Tongue (tissue), 2 donors: Measurements from ENCODE around the gene PFN3. TPM values are rescaled to one million over a fixed set of nuclear protein-coding genes. Genes with fewer than 3 reads are reported as not detected.
A peak's percentile ranks its signal among the peaks of the same experiment; 100 is the strongest.
"Not testable (repeated sequence)": the region's sequence is repeated elsewhere in the genome, so short reads cannot be mapped to it uniquely, and the experiment has no call there.

Experiments
- DNase-seq: peaks from one replicate; pipeline ENCODE4 v3.0.0-alpha.2; 2015
- total RNA-seq: library from RNA; depleted of rRNA; stranded (reverse); fragments of >200 nt; gene quantifications from one replicate; pipeline ENCODE4 v1.2.3, GENCODE V29; 2014

The PFN3 gene
- total RNA-seq, 1 donor from 2014 or later, result not detected

GRCh38 chr5:177425196-177425800, 24.8 kb upstream of the PFN3 start:
- DNase-seq, result no peak

DNA sequence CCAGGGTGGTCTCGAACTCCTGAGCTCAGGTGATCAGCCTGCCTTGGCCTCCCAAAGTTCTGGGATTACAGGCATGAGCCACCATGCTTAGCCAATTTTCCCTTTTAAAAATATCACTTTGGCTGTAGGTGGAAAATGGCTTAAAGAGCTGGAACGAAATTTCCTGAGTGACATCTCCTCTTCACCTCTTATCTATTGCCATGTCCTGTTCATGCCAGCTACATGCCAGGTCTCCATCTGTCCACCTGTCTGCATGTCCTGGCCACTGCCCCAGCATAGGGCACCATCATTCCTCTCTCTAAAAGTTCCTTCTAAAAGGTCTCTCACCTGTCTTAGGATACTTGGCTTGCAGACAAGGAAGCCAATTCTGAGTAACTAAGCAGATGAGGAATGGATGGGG, 23.2 kb upstream of the PFN3 start:
- no peak for DNase-seq

DNA sequence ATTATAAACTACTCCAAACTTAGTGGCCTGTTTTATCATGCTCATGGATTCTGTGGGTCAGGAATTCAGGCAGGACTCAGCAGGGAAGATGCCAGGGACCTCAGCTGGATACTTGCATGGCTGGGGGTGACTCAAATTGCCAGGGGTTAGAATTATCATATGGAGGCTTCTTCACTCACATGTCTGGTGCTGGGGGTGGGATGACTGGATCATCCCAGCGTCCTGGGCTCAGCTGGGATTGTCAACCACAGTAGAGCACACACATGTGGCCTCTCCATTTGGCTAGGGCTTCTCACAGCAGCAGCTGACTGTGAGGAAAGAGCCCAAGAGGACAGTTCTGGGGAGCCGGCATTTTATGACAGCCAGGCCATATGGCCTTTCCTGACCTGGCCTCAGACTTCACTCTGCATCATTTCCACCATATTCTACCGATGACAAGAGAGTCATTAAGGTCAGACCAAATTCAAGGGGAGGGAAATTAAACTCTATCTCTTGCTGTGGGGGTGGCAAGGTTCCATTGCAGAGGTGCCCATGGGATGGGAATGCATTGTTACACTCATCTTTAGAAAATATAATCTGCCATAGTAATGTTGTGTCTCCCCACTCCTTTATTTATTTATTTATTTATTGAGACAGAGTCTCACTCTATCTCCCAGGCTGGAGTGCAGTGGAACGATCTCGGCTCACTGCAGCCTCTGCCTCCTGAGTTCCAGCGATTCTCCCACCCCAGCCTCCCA, 20.8 kb upstream of the PFN3 start:
- no peak for DNase-seq

DNA sequence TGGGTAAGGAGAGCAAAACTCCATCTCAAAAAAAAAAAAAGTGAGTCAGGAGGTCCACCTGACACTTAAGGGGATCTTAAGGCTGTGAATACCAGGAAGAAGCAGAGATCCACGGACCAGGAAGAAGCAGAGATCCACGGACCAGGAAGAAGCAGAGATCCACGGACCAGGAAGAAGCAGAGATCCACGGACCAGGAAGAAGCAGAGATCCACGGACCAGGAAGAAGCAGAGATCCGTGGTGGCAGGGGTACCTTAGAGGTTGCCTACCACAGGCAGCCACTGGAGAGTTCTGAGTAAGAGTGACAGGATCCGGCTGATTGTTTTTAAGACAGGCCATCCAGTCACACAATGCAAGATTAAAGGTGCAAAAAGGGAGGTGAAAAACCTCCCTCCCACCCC, 20.0 kb upstream of the PFN3 start:
- not testable (repeated sequence) for DNase-seq

DNA sequence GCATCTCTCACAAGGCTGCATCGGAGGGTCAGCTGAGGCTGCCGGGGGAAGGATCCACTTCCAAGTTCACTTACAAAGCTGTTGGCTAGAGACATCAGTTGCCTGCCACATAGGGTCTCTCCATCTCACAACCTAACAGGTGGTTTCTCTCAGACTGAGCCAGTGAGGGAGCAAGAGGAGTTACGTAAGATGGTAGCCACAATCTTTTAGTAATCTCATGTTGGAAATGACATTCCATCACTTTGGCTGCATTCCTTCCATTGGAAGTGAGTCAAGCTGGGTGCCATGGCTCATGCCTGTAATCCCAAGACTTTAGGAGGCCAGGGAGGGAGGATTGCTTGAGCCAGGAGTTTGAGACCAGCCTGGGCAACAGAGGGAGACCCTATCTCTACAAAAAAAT, 18.6 kb upstream of the PFN3 start:
- DNase-seq, result no peak

GRCh38 chr5:177417081-177417480, 16.6 kb upstream of the PFN3 start:
- DNase-seq, result not testable (repeated sequence)

DNA sequence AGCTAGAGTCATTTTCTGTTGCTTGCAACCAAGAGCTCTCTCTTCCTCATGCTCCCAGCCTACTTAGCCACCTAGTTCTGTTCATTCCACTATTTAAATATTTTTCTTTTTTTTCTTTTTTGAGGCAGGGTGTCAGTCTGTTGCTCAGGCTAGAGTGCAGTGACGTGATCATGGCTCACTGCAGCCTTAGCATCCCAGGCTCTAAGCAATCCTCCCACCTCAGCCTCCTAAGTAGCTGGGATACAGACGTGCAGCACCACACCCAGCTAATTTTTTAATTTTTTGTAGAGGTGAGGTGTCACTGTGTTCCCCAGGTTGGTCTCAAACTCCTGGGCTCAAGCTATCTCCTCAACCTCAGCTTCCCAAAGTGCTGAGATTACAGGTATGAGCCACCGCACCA, 14.0 kb upstream of the PFN3 start:
- no peak for DNase-seq

GRCh38 chr5:177412603-177413233, 12.3 kb upstream of the PFN3 start:
- no peak for DNase-seq

- no peak for DNase-seq
Observed at GRCh38 chr5:177410575-177410974, 10.1 kb upstream of the PFN3 start.

DNA sequence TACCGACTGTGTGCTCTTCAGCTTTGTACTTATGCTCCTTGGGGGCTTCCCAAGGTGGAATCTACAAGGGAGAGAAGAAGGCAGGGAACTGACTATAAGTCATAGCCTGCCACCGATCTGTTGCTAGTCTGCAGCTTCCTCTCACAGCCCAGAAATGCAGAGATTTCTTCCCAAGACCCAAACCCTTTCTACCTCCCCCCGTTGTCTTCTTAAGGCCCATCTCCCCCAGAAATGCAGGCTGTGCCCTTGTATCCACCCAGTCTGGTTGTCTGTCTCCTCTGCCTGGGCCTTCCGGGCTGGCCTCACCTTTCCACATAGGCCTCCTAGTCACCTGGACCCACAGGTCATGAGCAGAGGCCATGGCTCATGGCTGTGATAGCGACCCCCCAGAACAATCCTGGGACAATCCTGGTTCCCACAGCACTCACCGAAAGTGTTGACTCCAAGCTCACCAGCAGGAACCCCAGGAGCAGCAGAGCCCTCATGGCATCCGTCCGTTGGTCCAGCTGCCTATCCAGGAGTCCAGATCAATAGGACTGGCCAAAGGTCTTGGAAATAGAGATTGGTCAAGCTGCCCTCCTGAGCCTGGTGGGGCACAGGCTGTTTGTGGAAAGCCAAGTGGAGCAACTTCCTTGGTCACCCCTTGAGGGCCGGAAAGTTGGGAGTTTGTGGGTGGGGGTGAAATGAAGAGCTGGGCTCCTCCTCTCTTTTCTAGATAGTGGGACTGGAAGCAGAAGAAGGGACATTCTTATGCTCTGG, 8.8 kb upstream of the PFN3 start, which contains the start of gene F12:
F12 (minus strand) TSS at position 522 of the 759 bp plus-strand sequence; CDS start at position 485, 37 bp downstream.
- no peak for DNase-seq

DNA sequence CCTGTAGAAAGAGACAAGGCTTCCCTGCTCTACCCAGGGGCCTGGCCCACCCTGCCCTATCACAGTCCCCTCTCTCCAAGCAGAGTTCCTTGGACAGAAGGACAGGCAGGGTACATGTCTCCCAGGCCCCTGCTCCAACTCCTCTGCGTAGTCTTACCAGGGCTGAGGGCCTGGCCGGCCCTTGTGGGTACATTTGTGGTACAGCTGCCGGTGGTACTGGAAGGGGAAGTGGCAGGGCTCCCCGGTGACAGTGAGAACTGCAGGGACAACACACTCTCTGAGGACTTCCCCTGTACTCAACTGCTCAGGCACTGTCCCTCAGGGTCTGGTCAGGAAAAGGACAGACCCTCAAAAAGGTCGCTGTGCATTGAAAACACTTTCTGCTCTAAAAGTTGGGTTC, 5.3 kb upstream of the PFN3 start:
- no peak for DNase-seq

DNA sequence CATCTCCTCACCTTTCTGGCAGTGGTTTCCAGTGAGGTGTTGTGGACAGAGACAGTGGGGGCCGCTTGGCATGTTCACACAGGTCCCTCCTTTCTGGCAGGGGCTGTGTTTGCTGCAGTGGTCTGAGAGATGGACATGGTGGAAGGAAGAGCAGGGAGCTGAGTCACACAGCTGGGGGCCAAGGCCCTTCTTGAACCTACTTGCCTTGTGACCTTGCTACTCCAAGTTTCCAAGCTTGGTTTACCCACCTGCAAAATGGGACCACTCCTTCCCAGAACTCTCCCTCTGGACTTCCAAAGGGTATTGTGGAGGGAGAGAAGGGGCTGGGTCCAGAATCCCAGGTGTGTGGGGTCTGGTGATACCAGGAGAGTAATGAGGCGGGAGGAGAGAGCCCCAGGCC, 4.9 kb upstream of the PFN3 start:
- no peak for DNase-seq

- peak; percentile 73 for DNase-seq
Observed at GRCh38 chr5:177404641-177405179, 4.2 kb upstream of the PFN3 start.

- DNase-seq, result peak; percentile 85
Observed at GRCh38 chr5:177403792-177404640, 3.6 kb upstream of the PFN3 start.

GRCh38 chr5:177403102-177403791, 2.8 kb upstream of the PFN3 start:
- DNase-seq, result no peak

- DNase-seq, result peak; percentile 65
Observed at GRCh38 chr5:177402271-177403043, 2.0 kb upstream of the PFN3 start.

GRCh38 chr5:177397875-177398390, 2.5 kb downstream of the PFN3 start:
- DNase-seq, result no peak

DNA sequence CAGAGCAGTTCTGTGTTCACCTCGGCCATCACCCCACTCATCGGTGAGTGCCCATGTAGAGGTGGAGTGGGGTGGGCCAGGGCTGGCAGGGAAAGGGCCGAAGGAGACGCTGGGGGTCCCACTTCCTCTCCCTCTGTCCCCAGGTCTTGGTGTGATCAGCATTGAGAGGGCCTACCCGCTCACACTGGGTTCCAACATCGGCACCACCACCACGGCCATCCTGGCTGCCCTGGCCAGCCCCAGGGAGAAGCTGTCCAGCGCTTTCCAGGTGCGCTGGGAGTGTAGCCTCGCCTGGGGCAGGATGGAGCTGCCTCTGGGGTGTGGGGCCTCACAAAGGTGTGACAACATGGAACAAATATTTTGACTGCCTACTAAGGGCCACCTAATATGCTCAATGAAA, 3.7 kb downstream of the PFN3 start:
- DNase-seq, result no peak

DNA sequence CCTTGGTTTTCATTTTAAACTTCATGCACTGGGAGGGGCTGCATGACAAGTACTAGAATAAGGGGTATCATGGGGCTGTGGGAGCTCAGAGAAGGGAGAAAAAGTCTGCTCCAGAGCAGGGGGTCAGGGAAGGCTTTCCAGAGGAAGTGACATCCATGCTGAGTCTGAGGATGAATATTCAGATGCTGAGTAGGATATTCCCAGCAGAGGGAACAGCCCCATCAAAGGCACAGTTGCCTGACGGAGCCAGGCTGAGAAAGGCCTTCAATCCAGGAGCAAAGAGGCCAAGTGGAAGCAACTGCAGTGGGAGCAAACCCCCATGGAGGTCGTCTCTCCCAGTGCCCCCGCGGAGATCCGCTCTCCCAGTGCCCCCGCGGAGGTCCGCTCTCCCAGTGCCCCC, 4.4 kb downstream of the PFN3 start:
- no peak for DNase-seq

DNA sequence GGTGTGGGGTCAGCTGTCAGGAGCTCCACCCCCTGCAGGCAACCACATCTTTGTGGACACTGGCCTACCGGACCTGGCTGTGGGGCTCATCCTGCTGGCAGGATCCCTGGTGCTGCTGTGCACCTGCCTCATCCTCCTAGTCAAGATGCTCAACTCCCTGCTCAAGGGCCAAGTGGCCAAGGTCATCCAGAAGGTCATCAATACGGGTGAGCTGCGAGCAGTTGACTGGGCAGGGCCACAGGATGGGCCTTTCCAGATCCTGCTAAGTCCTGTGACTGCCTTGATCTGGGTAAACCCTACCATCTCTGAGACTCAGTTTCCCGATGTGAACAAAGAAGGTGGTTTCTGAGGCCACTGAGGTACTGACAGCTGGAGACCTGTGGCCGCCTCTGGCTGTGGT, 6.5 kb downstream of the PFN3 start:
- no peak for DNase-seq
